ENCODE measurements around the gene HOXC10. TPM values are rescaled to one million over a fixed set of nuclear protein-coding genes. Genes with fewer than 3 reads are reported as not detected.
A peak's percentile ranks its signal among the peaks of the same experiment; 100 is the strongest.

Gene HOXC10
- total and polyA plus RNA-seq, 2 donors (not counting 3 experiments of a cell fraction or from before 2014, with no cell fraction given), result 0.18 TPM; not detected in 1

- Histone ChIP-seq H3K27me3 (ENCODE audit: control insufficient read depth in 2 of 2, insufficient read depth in 2 of 2, low read length in 2 of 2) (peaks cover 83 to 91% of the 10 kb centered on the region in 2 experiments), H2AFZ (ENCODE audit: low read depth, low read length) (no peak overlapping the region), H3K9ac (replicated peaks; ENCODE audit: extremely low read depth, insufficient read depth, low read length) (no peak overlapping the region), H3K9me3 (replicated peaks; ENCODE audit: control insufficient read depth, insufficient read depth, low read length) (no peaks in the 10 kb centered on the region), H3K4me3 (replicated peaks in 1 of 3; ENCODE audit: insufficient read depth in 1 of 3, low read depth in 1 of 3, low read length in 3 of 3) (no peak overlapping the region), H3K27ac (ENCODE audit: insufficient read depth, low read depth, low read length) (no peak overlapping the region), H3K36me3 (ENCODE audit: control insufficient read depth in 2 of 2, extremely low read depth in 1 of 2, insufficient read depth in 2 of 2, low read length in 2 of 2) (no peaks in the 10 kb centered on the region), H3K4me2 (ENCODE audit: insufficient read depth, low read length) (no peak overlapping the region), H3K79me2 (ENCODE audit: control insufficient read depth, insufficient read depth, low read length) (no peaks in the 10 kb centered on the region), H3K4me1 (ENCODE audit: control insufficient read depth, extremely low read depth, insufficient read depth, low read length) (no peaks in the 10 kb centered on the region), H4K20me1 (replicated peaks; ENCODE audit: control insufficient read depth, extremely low read depth, insufficient read depth, low read length) (no peaks in the 10 kb centered on the region), H3K9me1 (replicated peaks; ENCODE audit: control insufficient read depth, extremely low read depth, insufficient read depth, low read length) (no peaks in the 10 kb centered on the region)
- TF ChIP-seq EZH2 (IDR thresholded peaks at IDR 0.05; ENCODE audit: borderline replicate concordance, low read depth, low read length, severe bottlenecking) (peak; percentile 68), MAX (IDR thresholded peaks at IDR 0.05; ENCODE audit: insufficient read depth, insufficient read length) (no peak)
- ChIA-PET CTCF (interaction anchor here (1.0 to 6.1 kb wide), 7 partner anchors 8 to 176 kb away, joined by 3 to 91 read pairs (median 19); partner anchors contain the start of gene HOXC8), POLR2A (no interaction called here)
- BruUV-seq (replicated peaks), result no TSS peak
- DNase-seq (ENCODE audit: low read depth, low spot score), result no peak
- intact Hi-C loops (cut with micrococcal nuclease) (no loop called here), dilution Hi-C loops (cut with MboI; ENCODE audit: extremely low pct_ligation_motif_present, low sequenced_read_pairs) (no loop called here)
- no peak for FAIRE-seq
Observed at GRCh38 chr12:54031480-54031879, 46.5 kb downstream of the HOXC10 start.

- no peak overlapping the region for H2AFZ ChIP-seq (ENCODE audit: low read depth, low read length)
- ChIA-PET POLR2A (no interaction called here), CTCF (interaction anchor here (0.5 to 6.1 kb wide), 25 partner anchors 8 to 183 kb away, joined by 3 to 91 read pairs (median 5); partner anchors contain the start of genes HOXC10 and HOXC4)
- BruUV-seq (replicated peaks), result no TSS peak
- no peaks in the 10 kb centered on the region for H3K9me1 ChIP-seq (replicated peaks; ENCODE audit: control insufficient read depth, extremely low read depth, insufficient read depth, low read length)
- H3K27ac ChIP-seq (ENCODE audit: insufficient read depth, low read depth, low read length), result no peak overlapping the region
- H3K4me2 ChIP-seq (ENCODE audit: insufficient read depth, low read length), result no peak overlapping the region
- intact Hi-C loops (cut with micrococcal nuclease), result loop anchor here (1.0 kb wide), 2 partner anchors 159 to 169 kb away; no protein-coding TSS in a partner anchor
- no peak overlapping the region for H3K9ac ChIP-seq (replicated peaks; ENCODE audit: extremely low read depth, insufficient read depth, low read length)
- H3K9me3 ChIP-seq (replicated peaks; ENCODE audit: control insufficient read depth, insufficient read depth, low read length), result no peaks in the 10 kb centered on the region
- no peaks in the 10 kb centered on the region for H4K20me1 ChIP-seq (replicated peaks; ENCODE audit: control insufficient read depth, extremely low read depth, insufficient read depth, low read length)
- TF ChIP-seq EZH2 (IDR thresholded peaks at IDR 0.05; ENCODE audit: borderline replicate concordance, low read depth, low read length, severe bottlenecking), result no peak
- no peak for TF ChIP-seq MYC (IDR thresholded peaks at IDR 0.05; ENCODE audit: low read depth, low read length)
- no peak for TF ChIP-seq MAX (IDR thresholded peaks at IDR 0.05; ENCODE audit: insufficient read depth, insufficient read length)
- no peak for TF ChIP-seq CTCF (IDR thresholded peaks at IDR 0.05; ENCODE audit: extremely low read depth in 1 of 2, insufficient read depth in 1 of 2, low read depth in 1 of 2, low read length in 2 of 2)
- no peak for TF ChIP-seq POLR2A (IDR thresholded peaks at IDR 0.05; ENCODE audit: low read depth, low read length)
- TF ChIP-seq POLR2AphosphoS5 (IDR thresholded peaks at IDR 0.05; ENCODE audit: insufficient read depth, low read depth, low read length), result no peak
- TF ChIP-seq GATA2 (IDR thresholded peaks at IDR 0.05; ENCODE audit: insufficient read depth, insufficient read length, low read depth, low read length), result no peak
- TF ChIP-seq JUN (IDR thresholded peaks at IDR 0.05; ENCODE audit: borderline replicate concordance, insufficient read depth, insufficient read length, low read depth), result no peak
- TF ChIP-seq FOS (IDR thresholded peaks at IDR 0.05; ENCODE audit: borderline replicate concordance, insufficient read depth, low read length), result no peak
- H3K4me1 ChIP-seq (ENCODE audit: control insufficient read depth, extremely low read depth, insufficient read depth, low read length), result no peaks in the 10 kb centered on the region
- no peaks in the 10 kb centered on the region for H3K36me3 ChIP-seq (ENCODE audit: control insufficient read depth in 2 of 2, extremely low read depth in 1 of 2, insufficient read depth in 2 of 2, low read length in 2 of 2)
- no peaks in the 10 kb centered on the region for H3K79me2 ChIP-seq (ENCODE audit: control insufficient read depth, insufficient read depth, low read length)
- H3K4me3 ChIP-seq (replicated peaks in 1 of 3; ENCODE audit: insufficient read depth in 1 of 3, low read depth in 1 of 3, low read length in 3 of 3), result no peak overlapping the region
- no peak for DNase-seq (ENCODE audit: low read depth, low spot score)
- H3K27me3 ChIP-seq (ENCODE audit: control insufficient read depth in 2 of 2, insufficient read depth in 2 of 2, low read length in 2 of 2), result peaks cover 81 to 91% of the 10 kb centered on the region in 2 experiments
- no peak for FAIRE-seq
- dilution Hi-C loops (cut with MboI; ENCODE audit: extremely low pct_ligation_motif_present, low sequenced_read_pairs), result no loop called here
Observed at GRCh38 chr12:54032086-54032619, 47.2 kb downstream of the HOXC10 start.

All from endothelial cell of umbilical vein (primary cell).